ENCODE data around the gene MTERF4. TPM values are rescaled to one million over a fixed set of nuclear protein-coding genes. Genes with fewer than 3 reads are reported as not detected.

The MTERF4 gene
- total and polyA plus RNA-seq, 2 of the 8 experiments (the other 6 are each of a cell fraction or from before 2014, with no cell fraction given): 25.9 to 28.5 TPM

- TF ChIP-seq SIN3A (conservative IDR thresholded peaks at IDR 0.05 in 1 of 2, IDR thresholded peaks at IDR 0.05 in 1 of 2; ENCODE audit: low read depth in 1 of 2, low read length in 2 of 2) (no peak), RBBP5 (IDR thresholded peaks at IDR 0.05; ENCODE audit: borderline replicate concordance, low read depth, low read length) (no peak), RXRA (IDR thresholded peaks at IDR 0.05; ENCODE audit: insufficient read depth, low read depth, low read length) (no peak)
These were observed 8.1 kb upstream of the MTERF4 start (continued) for GRCh38 chr2:241110089-241110606.

Measured in H1 (cell line).